OCI-LY1 (cell line): Measurements from ENCODE around the gene ST3GAL2.

ENCODE experiments used
- EZH2 ChIP-seq: fragments of 200-600 bp; sonication (generic), shearing (Covaris generic); IDR thresholded peaks from 2 replicates; pipeline ENCODE4 v1.8.0; 2017; ENCODE audit warnings: borderline replicate concordance, mixed run types, mild to moderate bottlenecking, antibody characterized with exemption, low read length, moderate library complexity, mixed read lengths
- TF ChIP-seq, protein P1 (sequence below): fragments of 200-600 bp; sonication (generic), shearing (Covaris generic); IDR thresholded peaks from 2 replicates; pipeline ENCODE4 v1.5.1; 2017; ENCODE audit warnings: mild to moderate bottlenecking, antibody characterized with exemption, low read length, moderate library complexity, mixed read lengths

DNA sequence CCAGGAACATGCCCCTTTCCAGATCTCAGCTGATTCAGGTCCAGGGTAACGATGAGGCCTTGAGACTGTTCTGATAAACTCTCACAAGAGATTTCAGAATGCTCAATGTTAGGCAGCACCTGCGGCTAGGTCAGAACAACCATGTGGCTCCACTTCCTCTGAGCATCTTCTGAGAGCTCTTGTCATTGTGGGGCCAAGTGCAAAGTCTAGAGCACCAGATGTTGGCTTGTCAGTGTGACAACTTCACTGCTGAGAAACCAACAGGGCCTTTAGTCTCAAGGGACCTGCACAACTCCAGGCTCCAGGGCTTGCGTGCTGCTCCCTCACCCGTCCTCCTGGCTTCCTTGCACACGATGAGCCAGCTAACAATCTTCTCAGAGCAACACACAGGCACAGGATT is 44.5 kb upstream of the ST3GAL2 start:
- TF ChIP-seq, protein P1, sequence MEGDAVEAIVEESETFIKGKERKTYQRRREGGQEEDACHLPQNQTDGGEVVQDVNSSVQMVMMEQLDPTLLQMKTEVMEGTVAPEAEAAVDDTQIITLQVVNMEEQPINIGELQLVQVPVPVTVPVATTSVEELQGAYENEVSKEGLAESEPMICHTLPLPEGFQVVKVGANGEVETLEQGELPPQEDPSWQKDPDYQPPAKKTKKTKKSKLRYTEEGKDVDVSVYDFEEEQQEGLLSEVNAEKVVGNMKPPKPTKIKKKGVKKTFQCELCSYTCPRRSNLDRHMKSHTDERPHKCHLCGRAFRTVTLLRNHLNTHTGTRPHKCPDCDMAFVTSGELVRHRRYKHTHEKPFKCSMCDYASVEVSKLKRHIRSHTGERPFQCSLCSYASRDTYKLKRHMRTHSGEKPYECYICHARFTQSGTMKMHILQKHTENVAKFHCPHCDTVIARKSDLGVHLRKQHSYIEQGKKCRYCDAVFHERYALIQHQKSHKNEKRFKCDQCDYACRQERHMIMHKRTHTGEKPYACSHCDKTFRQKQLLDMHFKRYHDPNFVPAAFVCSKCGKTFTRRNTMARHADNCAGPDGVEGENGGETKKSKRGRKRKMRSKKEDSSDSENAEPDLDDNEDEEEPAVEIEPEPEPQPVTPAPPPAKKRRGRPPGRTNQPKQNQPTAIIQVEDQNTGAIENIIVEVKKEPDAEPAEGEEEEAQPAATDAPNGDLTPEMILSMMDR, result no peak
- no peak for TF ChIP-seq EZH2
